Measurements from ENCODE around the gene CA10. TPM values are rescaled to one million over a fixed set of nuclear protein-coding genes. Genes with fewer than 3 reads are reported as not detected.

CA10 gene
- total RNA-seq, 1 donor from 2014 or later, result not detected

DNA sequence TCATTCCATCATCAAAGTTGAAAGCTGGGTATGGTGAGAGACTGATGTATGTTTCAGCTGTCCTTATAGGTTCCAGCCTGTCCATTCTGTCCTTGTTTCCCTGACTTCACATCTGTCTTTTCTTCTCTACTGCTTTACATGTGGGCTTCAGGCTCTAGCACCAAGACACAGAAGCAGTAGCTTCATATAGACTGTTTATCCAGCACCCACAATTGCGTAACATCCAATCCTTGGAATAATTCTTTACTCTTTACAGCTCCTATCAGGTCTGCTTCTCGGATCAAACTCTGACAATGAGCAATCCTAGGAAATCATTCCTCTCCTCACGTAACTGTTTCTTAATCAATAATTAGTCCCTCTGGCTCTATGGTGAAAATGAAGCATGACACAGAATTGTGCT lies 158.9 kb downstream of the CA10 start:
- no peak for DNase-seq (ENCODE audit: low spot score)
- H3K36me3 Mint-ChIP-seq (ENCODE audit: low read depth), result no peaks in the 10 kb centered on the region
- H3K27ac Mint-ChIP-seq (ENCODE audit: unreplicated experiment), result no peak overlapping the region
- peaks cover 7% of the 10 kb centered on the region for H3K27me3 Mint-ChIP-seq (ENCODE audit: low read depth)
- no peaks in the 10 kb centered on the region for H3K4me1 Mint-ChIP-seq (ENCODE audit: low read depth)
- no peak for TF ChIP-seq CTCF (IDR thresholded peaks at IDR 0.05)
- no peak overlapping the region for H3K4me3 Mint-ChIP-seq (ENCODE audit: unreplicated experiment)
- no peaks in the 10 kb centered on the region for H3K9me3 Mint-ChIP-seq (ENCODE audit: low read depth)

- Mint-ChIP-seq H3K36me3 (ENCODE audit: low read depth) (no peaks in the 10 kb centered on the region), H3K9me3 (ENCODE audit: low read depth) (no peaks in the 10 kb centered on the region), H3K4me1 (ENCODE audit: low read depth) (no peaks in the 10 kb centered on the region), H3K27ac (ENCODE audit: unreplicated experiment) (no peak overlapping the region), H3K4me3 (ENCODE audit: unreplicated experiment) (no peak overlapping the region), H3K27me3 (ENCODE audit: low read depth) (peaks cover 3% of the 10 kb centered on the region)
- DNase-seq (ENCODE audit: low spot score), result no peak
- no peak for TF ChIP-seq CTCF (IDR thresholded peaks at IDR 0.05)
These were observed 160.8 kb downstream of the CA10 start for GRCh38 chr17:51997723-51998122.

- Mint-ChIP-seq H3K27ac (ENCODE audit: unreplicated experiment) (no peak overlapping the region), H3K9me3 (ENCODE audit: low read depth) (no peaks in the 10 kb centered on the region)
- DNase-seq (ENCODE audit: low spot score), result no peak
These were observed 162.6 kb downstream of the CA10 start for GRCh38 chr17:51995797-51996403.

DNA sequence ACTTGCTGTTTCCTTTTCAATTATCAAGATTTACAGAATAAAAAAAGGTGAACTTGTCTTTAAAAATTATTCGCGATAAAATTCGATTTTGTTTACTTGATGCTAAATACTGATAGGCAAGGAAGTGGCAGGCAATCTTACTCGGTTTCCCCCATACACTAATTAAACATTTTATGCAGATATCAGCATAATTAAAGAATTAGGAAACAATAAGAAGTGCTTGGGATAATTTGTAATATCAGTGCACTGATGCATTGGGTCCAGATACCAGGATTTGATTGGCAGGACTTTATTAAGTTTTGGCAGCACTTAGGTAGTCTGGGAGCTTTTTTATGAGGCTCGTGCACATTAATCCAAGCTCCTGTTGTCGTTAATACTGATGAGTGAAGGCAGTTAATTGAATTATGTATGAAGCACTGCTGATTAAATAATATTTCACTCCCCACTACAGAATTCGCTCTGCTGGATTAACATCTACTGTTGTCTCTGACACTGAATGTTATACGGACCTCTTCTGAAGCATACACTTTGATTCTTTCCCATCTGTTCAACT lies 165.6 kb downstream of the CA10 start:
- TF ChIP-seq CTCF (IDR thresholded peaks at IDR 0.05), result no peak
- DNase-seq (ENCODE audit: low spot score), result no peak
- no peak overlapping the region for H3K27ac Mint-ChIP-seq (ENCODE audit: unreplicated experiment)
- H3K27me3 Mint-ChIP-seq (ENCODE audit: low read depth), result peaks cover 1% of the 10 kb centered on the region
- no peaks in the 10 kb centered on the region for H3K9me3 Mint-ChIP-seq (ENCODE audit: low read depth)
- H3K4me1 Mint-ChIP-seq (ENCODE audit: low read depth), result no peaks in the 10 kb centered on the region
- no peak overlapping the region for H3K4me3 Mint-ChIP-seq (ENCODE audit: unreplicated experiment)
- H3K36me3 Mint-ChIP-seq (ENCODE audit: low read depth), result no peaks in the 10 kb centered on the region

More at GRCh38 chr17:51995797-51996403, 162.6 kb downstream of the CA10 start:
- Mint-ChIP-seq H3K4me3 (ENCODE audit: unreplicated experiment) (no peak overlapping the region), H3K27me3 (ENCODE audit: low read depth) (peaks cover 4% of the 10 kb centered on the region), H3K36me3 (ENCODE audit: low read depth) (no peaks in the 10 kb centered on the region), H3K4me1 (ENCODE audit: low read depth) (no peaks in the 10 kb centered on the region)
- TF ChIP-seq CTCF (IDR thresholded peaks at IDR 0.05), result no peak

GRCh38 chr17:51971121-51971520 lies 187.4 kb downstream of the CA10 start:
- Mint-ChIP-seq H3K36me3 (ENCODE audit: low read depth) (no peaks in the 10 kb centered on the region), H3K9me3 (ENCODE audit: low read depth) (peaks cover 4% of the 10 kb centered on the region), H3K4me3 (ENCODE audit: unreplicated experiment) (no peak overlapping the region), H3K27ac (ENCODE audit: unreplicated experiment) (no peak overlapping the region), H3K4me1 (ENCODE audit: low read depth) (no peaks in the 10 kb centered on the region), H3K27me3 (ENCODE audit: low read depth) (peaks cover 11% of the 10 kb centered on the region)
- no peak for DNase-seq (ENCODE audit: low spot score)
- no peak for TF ChIP-seq CTCF (IDR thresholded peaks at IDR 0.05)

All from chondrocyte (in vitro differentiated cells).